Measurements from ENCODE around the gene PARD3.

GRCh38 chr10:34804306-34804705 is 10.8 kb downstream of the PARD3 start:
- no peak for TF ChIP-seq EZH2 (IDR thresholded peaks at IDR 0.05; ENCODE audit: insufficient read depth, poor library complexity, severe bottlenecking)
- TF ChIP-seq EZH2phosphoT487 (IDR thresholded peaks at IDR 0.05; ENCODE audit: insufficient read depth, low read depth) = no peak
